Ovary (tissue), 3 donors: ENCODE data around the gene IPCEF1.

Experiments
- EP300 ChIP-seq: sonication (generic); formaldehyde crosslinking; IDR thresholded peaks from one replicate; pipeline ENCODE4 v1.6.1; 2017; ENCODE audit warnings: antibody characterized with exemption
- POLR2A ChIP-seq: fragments of 450-650 bp; IDR thresholded peaks from one replicate; pipeline ENCODE4 v1.6.1; 2017; ENCODE audit warnings: antibody characterized with exemption, mild to moderate bottlenecking, moderate library complexity
- TF ChIP-seq, protein P1 (sequence below), 3 donors: fragments of 450-650 bp in 2 of 3; fragments of 200-600 bp in 1 of 3; IDR thresholded peaks; one replicate each; pipeline versions ENCODE4 v1.5.1 to v1.8.0; 2016 to 2022; ENCODE audit warnings: antibody characterized with exemption in 3 of 3, mild to moderate bottlenecking in 1 of 3
- donor health status: DM: no; HTN: no; CAD: no.

DNA sequence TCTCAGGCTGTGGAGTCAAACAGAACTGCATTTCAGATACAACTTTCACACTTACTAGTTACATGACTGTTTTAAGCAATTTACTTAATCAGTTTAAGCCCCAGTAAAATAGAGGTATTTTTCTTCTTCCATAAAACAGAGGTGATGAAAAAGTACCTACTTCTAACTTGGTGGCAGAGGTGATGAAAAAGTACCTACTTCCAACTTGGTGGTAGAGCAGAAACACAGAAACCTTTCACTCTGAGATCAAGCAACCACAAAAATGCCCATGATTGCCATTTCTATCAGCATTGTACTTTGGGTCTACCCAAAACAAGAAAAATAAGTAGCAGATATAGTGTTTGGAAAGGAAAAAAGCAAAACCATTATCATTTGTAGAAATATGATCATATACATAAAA is 168.9 kb downstream of the IPCEF1 start:
- TF ChIP-seq POLR2A (no peak), EP300 (no peak)
- TF ChIP-seq, protein P1, sequence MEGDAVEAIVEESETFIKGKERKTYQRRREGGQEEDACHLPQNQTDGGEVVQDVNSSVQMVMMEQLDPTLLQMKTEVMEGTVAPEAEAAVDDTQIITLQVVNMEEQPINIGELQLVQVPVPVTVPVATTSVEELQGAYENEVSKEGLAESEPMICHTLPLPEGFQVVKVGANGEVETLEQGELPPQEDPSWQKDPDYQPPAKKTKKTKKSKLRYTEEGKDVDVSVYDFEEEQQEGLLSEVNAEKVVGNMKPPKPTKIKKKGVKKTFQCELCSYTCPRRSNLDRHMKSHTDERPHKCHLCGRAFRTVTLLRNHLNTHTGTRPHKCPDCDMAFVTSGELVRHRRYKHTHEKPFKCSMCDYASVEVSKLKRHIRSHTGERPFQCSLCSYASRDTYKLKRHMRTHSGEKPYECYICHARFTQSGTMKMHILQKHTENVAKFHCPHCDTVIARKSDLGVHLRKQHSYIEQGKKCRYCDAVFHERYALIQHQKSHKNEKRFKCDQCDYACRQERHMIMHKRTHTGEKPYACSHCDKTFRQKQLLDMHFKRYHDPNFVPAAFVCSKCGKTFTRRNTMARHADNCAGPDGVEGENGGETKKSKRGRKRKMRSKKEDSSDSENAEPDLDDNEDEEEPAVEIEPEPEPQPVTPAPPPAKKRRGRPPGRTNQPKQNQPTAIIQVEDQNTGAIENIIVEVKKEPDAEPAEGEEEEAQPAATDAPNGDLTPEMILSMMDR (IDR thresholded peaks at IDR 0.05): no peak
